G401 (cell line): Measurements from ENCODE around the gene GHRH. TPM values are rescaled to one million over a fixed set of nuclear protein-coding genes. Genes with fewer than 3 reads are reported as not detected.

Experiments
- DNase-seq: peaks from one replicate; pipeline ENCODE4 v3.0.0-alpha.2; 2015; ENCODE audit warnings: low spot score
- in situ Hi-C: cut with HindIII; loops from 2 replicates; pipeline ENCODE4 v1.10.0; 2016; ENCODE audit warnings: low sequenced_read_pairs, mixed read lengths
- total RNA-seq: library from RNA; depleted of rRNA; stranded (reverse); fragments of >200 nt; shearing (Covaris generic); gene quantifications from 2 replicates; pipeline ENCODE4 v1.2.3, GENCODE V29; 2014; rRNA removed

Gene GHRH
- total RNA-seq, result not detected in 2 replicates

- in situ Hi-C loops, result loop anchor here (25.0 kb wide), 1 partner anchor 251 kb away; the partner anchor contains the start of gene NNAT
- DNase-seq, result no peak
These were observed at the start of gene GHRH for GRCh38 chr20:37261714-37262113. GHRH (minus strand) TSS chr20:37261814; CDS start chr20:37256889, 4,925 bp downstream.

GRCh38 chr20:37310951-37311350 lies 49.3 kb upstream of the GHRH start:
- in situ Hi-C loops, result no loop called here
- DNase-seq, result no peak

- no peak for DNase-seq
- in situ Hi-C loops, result no loop called here
These were observed 48.4 kb upstream of the GHRH start for GRCh38 chr20:37309936-37310590.

- in situ Hi-C loops, result no loop called here
- no peak for DNase-seq
These were observed 47.7 kb upstream of the GHRH start for GRCh38 chr20:37309290-37309689.

- in situ Hi-C loops, result no loop called here
- no peak for DNase-seq
These were observed 46.8 kb upstream of the GHRH start for GRCh38 chr20:37308086-37309050.

GRCh38 chr20:37305839-37306238 lies 44.2 kb upstream of the GHRH start:
- no peak for DNase-seq
- in situ Hi-C loops, result no loop called here

- no peak for DNase-seq
- in situ Hi-C loops, result no loop called here
These were observed 43.5 kb upstream of the GHRH start for GRCh38 chr20:37305079-37305478.

GRCh38 chr20:37303637-37304036 lies 42.0 kb upstream of the GHRH start:
- in situ Hi-C loops, result no loop called here
- no peak for DNase-seq

GRCh38 chr20:37302981-37303380 lies 41.4 kb upstream of the GHRH start:
- no peak for DNase-seq
- in situ Hi-C loops, result no loop called here

- DNase-seq, result no peak
- in situ Hi-C loops, result no loop called here
These were observed 39.9 kb upstream of the GHRH start for GRCh38 chr20:37301558-37301957.

GRCh38 chr20:37301120-37301519 lies 39.5 kb upstream of the GHRH start:
- in situ Hi-C loops, result no loop called here
- no peak for DNase-seq

- peak; percentile 12 for DNase-seq
- in situ Hi-C loops, result no loop called here
These were observed 38.3 kb upstream of the GHRH start for GRCh38 chr20:37299718-37300528.

- no peak for DNase-seq
- in situ Hi-C loops, result no loop called here
These were observed 36.8 kb upstream of the GHRH start for GRCh38 chr20:37298190-37298939.

GRCh38 chr20:37297066-37297736 lies 35.6 kb upstream of the GHRH start:
- peak; percentile 52 for DNase-seq
- in situ Hi-C loops, result no loop called here

- no peak for DNase-seq
- in situ Hi-C loops, result no loop called here
These were observed 34.8 kb upstream of the GHRH start for GRCh38 chr20:37296371-37296770.

GRCh38 chr20:37295595-37295994 lies 34.0 kb upstream of the GHRH start:
- DNase-seq, result no peak
- in situ Hi-C loops, result no loop called here

GRCh38 chr20:37295001-37295400 lies 33.4 kb upstream of the GHRH start:
- no peak for DNase-seq
- in situ Hi-C loops, result no loop called here

- in situ Hi-C loops, result no loop called here
- no peak for DNase-seq
These were observed 32.8 kb upstream of the GHRH start for GRCh38 chr20:37294262-37294981.
